BJ (cell line): ENCODE measurements around the gene RAB11FIP2. TPM values are rescaled to one million over a fixed set of nuclear protein-coding genes. Genes with fewer than 3 reads are reported as not detected.

Experiments
- CTCF ChIA-PET: fragments of 350-600 bp; formaldehyde crosslinking; extraction: SDS; loops from one replicate; lab custom pipeline; 2021; ENCODE audit warnings: antibody characterized with exemption, inconsistent platforms; lab: Yijun Ruan, JAX
- POLR2A ChIA-PET: fragments of 300-600 bp; sonication (Branson Sonifier 250); formaldehyde crosslinking; extraction: SDS; loops from one replicate; lab custom pipeline; 2021; ENCODE audit warnings: antibody characterized with exemption; lab: Charles Lee
- DNase-seq: peaks from one replicate; pipeline ENCODE4 v3.0.0-alpha.2; 2011; ENCODE audit warnings: low read depth
- H3K27me3 ChIP-seq: 2 replicates; pipeline ENCODE4 v1.6.0; 2011; ENCODE audit warnings: low read length; ENCODE audit not compliant: control insufficient read depth, insufficient read depth
- H3K36me3 ChIP-seq: 2 replicates; pipeline ENCODE4 v1.5.1; 2011; ENCODE audit warnings: low read length; ENCODE audit not compliant: control insufficient read depth, insufficient read depth
- H3K4me3 ChIP-seq: 2 replicates; pipeline ENCODE4 v1.5.1; 2011; ENCODE audit warnings: low read depth, mild to moderate bottlenecking, control low read depth, low read length
- CTCF ChIP-seq: IDR thresholded peaks from 2 replicates; pipeline ENCODE4 v1.5.1; 2011; ENCODE audit warnings: low read depth, mild to moderate bottlenecking, control low read depth, inconsistent platforms, low read length, moderate library complexity; ENCODE audit not compliant: insufficient read depth
- polyA plus RNA-seq: library from polyadenylated mRNA; depleted of rRNA; stranded (reverse); fragments of >200 nt; gene quantifications from 2 replicates; pipeline ENCODE4 v1.2.3, GENCODE V29; 2011

RAB11FIP2 gene
- polyA plus RNA-seq, 1 experiment: 5.2 TPM

- TF ChIP-seq CTCF: no peak
- H3K4me3 ChIP-seq: no peak overlapping the region
- no peak for DNase-seq
- ChIA-PET POLR2A (interaction anchor here (0.6 kb wide), 1 partner anchor 1409 kb away, joined by 5 read pairs; no protein-coding TSS in a partner anchor), CTCF (no interaction called here)
- H3K36me3 ChIP-seq: no peaks in the 10 kb centered on the region
- H3K27me3 ChIP-seq: no peaks in the 10 kb centered on the region
Measured at GRCh38 chr10:117965984-117966383, 80.8 kb downstream of the RAB11FIP2 start.

GRCh38 chr10:117964536-117964935 is 82.2 kb downstream of the RAB11FIP2 start:
- Histone ChIP-seq H3K27me3 (no peaks in the 10 kb centered on the region; the same call in 1 of the 2 replicates), H3K4me3 (no peak overlapping the region), H3K36me3 (no peaks in the 10 kb centered on the region)
- DNase-seq: no peak
- CTCF ChIA-PET: no interaction called here
- POLR2A ChIA-PET: no interaction called here
- TF ChIP-seq CTCF: no peak

- H3K27me3 ChIP-seq: no peaks in the 10 kb centered on the region; the same call in 1 of the 2 replicates
- TF ChIP-seq CTCF: no peak
- no peak overlapping the region for H3K4me3 ChIP-seq
- POLR2A ChIA-PET: no interaction called here
- no peaks in the 10 kb centered on the region for H3K36me3 ChIP-seq
- no peak for DNase-seq
- CTCF ChIA-PET: no interaction called here
Measured at GRCh38 chr10:117960345-117960935, 86.3 kb downstream of the RAB11FIP2 start.

GRCh38 chr10:117956972-117957371 is 89.8 kb downstream of the RAB11FIP2 start:
- DNase-seq: no peak
- H3K4me3 ChIP-seq: no peak overlapping the region
- H3K27me3 ChIP-seq: no peaks in the 10 kb centered on the region; the same call in 1 of the 2 replicates
- H3K36me3 ChIP-seq: no peaks in the 10 kb centered on the region
- no peak for TF ChIP-seq CTCF
- CTCF ChIA-PET: interaction anchor here (1.0 kb wide), 1 partner anchor 28 kb away, joined by 3 read pairs; no protein-coding TSS in a partner anchor
- POLR2A ChIA-PET: no interaction called here

GRCh38 chr10:117955176-117955575 is 91.6 kb downstream of the RAB11FIP2 start:
- no peak for TF ChIP-seq CTCF
- POLR2A ChIA-PET: interaction anchor here (0.6 to 1.0 kb wide), 2 partner anchors 9 to 19 kb away, joined by 3 to 4 read pairs; no protein-coding TSS in a partner anchor
- CTCF ChIA-PET: interaction anchor here (0.7 kb wide), 1 partner anchor 9 kb away, joined by 3 read pairs; no protein-coding TSS in a partner anchor
- no peaks in the 10 kb centered on the region for H3K36me3 ChIP-seq
- H3K4me3 ChIP-seq: no peak overlapping the region
- H3K27me3 ChIP-seq: no peaks in the 10 kb centered on the region; the same call in 1 of the 2 replicates
- DNase-seq: no peak
